PFSK-1 (cell line): ENCODE data around the gene CTU2.

Source experiments
- FOXP2 ChIP-seq: optimal IDR thresholded peaks from 2 replicates; pipeline ENCODE3; 2011; ENCODE audit warnings: borderline replicate concordance, control low read depth, inconsistent platforms; ENCODE audit not compliant: insufficient read depth; ENCODE audit errors: extremely low read length, extremely low read depth
- POLR2AphosphoS5 ChIP-seq: IDR thresholded peaks from 2 replicates; pipeline ENCODE4 v1.6.1; 2012; ENCODE audit warnings: low read depth, mild to moderate bottlenecking, control low read depth, low read length, moderate library complexity
- TAF1 ChIP-seq: IDR thresholded peaks from 2 replicates; pipeline ENCODE4 v1.6.1; 2012; ENCODE audit warnings: low read length, control low read depth, borderline replicate concordance; ENCODE audit not compliant: insufficient read depth
- TF ChIP-seq, protein P1 (sequence below), 2 experiments: IDR thresholded peaks; 2 replicates each; pipeline versions ENCODE4 v1.6.1 to v1.8.0; 2011 to 2012; ENCODE audit warnings: low read depth in 2 of 2, low read length in 2 of 2, control low read depth in 1 of 2, inconsistent platforms in 1 of 2, mild to moderate bottlenecking in 1 of 2, moderate library complexity in 1 of 2; ENCODE audit not compliant: insufficient read depth in 1 of 2

DNA sequence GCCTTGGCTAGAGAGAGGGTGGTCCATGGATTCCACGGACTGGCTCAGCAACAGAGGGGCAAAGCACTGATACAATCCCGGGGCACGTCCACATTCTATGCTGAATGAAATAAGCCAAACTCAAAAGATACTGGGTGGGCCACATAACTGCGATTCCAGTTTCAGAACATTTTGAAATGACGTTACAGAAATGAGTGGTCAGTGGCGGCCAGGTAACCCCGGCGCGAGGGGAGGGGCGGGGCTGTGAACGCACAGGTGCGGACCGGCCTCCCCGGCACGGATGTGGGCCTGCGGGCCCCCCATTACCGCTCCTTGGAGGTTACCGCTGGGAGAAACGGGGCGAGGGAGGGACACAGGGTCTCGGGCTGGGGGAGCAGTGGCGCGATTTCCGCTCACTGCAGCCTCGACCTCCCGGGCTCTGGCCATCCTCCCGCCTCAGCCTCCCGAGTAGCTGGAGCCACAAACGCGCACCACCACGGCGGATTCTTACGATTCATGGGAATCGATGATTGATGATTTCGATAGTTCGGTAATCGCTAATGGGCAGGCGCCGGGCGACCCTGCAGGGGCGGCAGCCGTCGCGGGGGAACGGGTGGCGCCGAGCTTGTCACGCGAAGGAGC lies 44.0 kb upstream of the CTU2 start:
- TF ChIP-seq TAF1 (no peak), POLR2AphosphoS5 (no peak), FOXP2 (no peak)
- TF ChIP-seq, protein P1, sequence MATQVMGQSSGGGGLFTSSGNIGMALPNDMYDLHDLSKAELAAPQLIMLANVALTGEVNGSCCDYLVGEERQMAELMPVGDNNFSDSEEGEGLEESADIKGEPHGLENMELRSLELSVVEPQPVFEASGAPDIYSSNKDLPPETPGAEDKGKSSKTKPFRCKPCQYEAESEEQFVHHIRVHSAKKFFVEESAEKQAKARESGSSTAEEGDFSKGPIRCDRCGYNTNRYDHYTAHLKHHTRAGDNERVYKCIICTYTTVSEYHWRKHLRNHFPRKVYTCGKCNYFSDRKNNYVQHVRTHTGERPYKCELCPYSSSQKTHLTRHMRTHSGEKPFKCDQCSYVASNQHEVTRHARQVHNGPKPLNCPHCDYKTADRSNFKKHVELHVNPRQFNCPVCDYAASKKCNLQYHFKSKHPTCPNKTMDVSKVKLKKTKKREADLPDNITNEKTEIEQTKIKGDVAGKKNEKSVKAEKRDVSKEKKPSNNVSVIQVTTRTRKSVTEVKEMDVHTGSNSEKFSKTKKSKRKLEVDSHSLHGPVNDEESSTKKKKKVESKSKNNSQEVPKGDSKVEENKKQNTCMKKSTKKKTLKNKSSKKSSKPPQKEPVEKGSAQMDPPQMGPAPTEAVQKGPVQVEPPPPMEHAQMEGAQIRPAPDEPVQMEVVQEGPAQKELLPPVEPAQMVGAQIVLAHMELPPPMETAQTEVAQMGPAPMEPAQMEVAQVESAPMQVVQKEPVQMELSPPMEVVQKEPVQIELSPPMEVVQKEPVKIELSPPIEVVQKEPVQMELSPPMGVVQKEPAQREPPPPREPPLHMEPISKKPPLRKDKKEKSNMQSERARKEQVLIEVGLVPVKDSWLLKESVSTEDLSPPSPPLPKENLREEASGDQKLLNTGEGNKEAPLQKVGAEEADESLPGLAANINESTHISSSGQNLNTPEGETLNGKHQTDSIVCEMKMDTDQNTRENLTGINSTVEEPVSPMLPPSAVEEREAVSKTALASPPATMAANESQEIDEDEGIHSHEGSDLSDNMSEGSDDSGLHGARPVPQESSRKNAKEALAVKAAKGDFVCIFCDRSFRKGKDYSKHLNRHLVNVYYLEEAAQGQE (IDR thresholded peaks at IDR 0.05; ENCODE audit: insufficient read depth in 1 of 2, low read depth in 2 of 2, low read length in 2 of 2), result no peak
